Mesenchymal stem cell (in vitro differentiated cells and primary cell): ENCODE results near the gene GALNT18.
A peak's percentile ranks its signal among the peaks of the same experiment; 100 is the strongest.

ENCODE experiments used
- DNase-seq: peaks from one replicate; pipeline ENCODE4 v3.0.0-alpha.2; 2013
- H2AFZ ChIP-seq: one replicate; pipeline ENCODE4 v1.6.1; 2013; ENCODE audit warnings: low read depth, mild to moderate bottlenecking, control low read depth, inconsistent platforms, low read length, moderate library complexity
- H2AK5ac ChIP-seq: 2 replicates; pipeline ENCODE4 v1.6.1; 2013; ENCODE audit warnings: low read length, moderate library complexity, mild to moderate bottlenecking, inconsistent platforms; ENCODE audit not compliant: severe bottlenecking
- H2BK120ac ChIP-seq: one replicate; pipeline ENCODE4 v1.6.1; 2013; ENCODE audit warnings: low read depth, mild to moderate bottlenecking, inconsistent platforms, low read length, moderate library complexity
- H2BK12ac ChIP-seq, 2 experiments: one replicate each; pipeline ENCODE4 v1.6.1; 2013; ENCODE audit warnings: inconsistent platforms in 2 of 2, low read length in 2 of 2, mild to moderate bottlenecking in 2 of 2, moderate library complexity in 2 of 2, control low read depth in 1 of 2
- H2BK15ac ChIP-seq: one replicate; pipeline ENCODE4 v1.6.1; 2013; ENCODE audit warnings: mild to moderate bottlenecking, low read depth, inconsistent platforms; ENCODE audit not compliant: poor library complexity, severe bottlenecking
- H2BK5ac ChIP-seq: 2 replicates; pipeline ENCODE4 v1.6.1; 2013; ENCODE audit warnings: low read depth, mild to moderate bottlenecking, low read length, control low read depth, inconsistent platforms; ENCODE audit not compliant: poor library complexity, severe bottlenecking
- H3K14ac ChIP-seq, 2 experiments: one replicate each; pipeline ENCODE4 v1.6.1; 2013; ENCODE audit warnings: inconsistent platforms in 2 of 2, low read length in 2 of 2, control low read depth in 1 of 2, mild to moderate bottlenecking in 1 of 2, moderate library complexity in 1 of 2
- H3K18ac ChIP-seq, 2 experiments: one replicate each; pipeline ENCODE4 v1.6.1; 2013; ENCODE audit warnings: inconsistent platforms in 2 of 2, low read length in 2 of 2, control low read depth in 1 of 2, low read depth in 1 of 2, mild to moderate bottlenecking in 1 of 2
- H3K23ac ChIP-seq, 2 experiments: one replicate each; pipeline ENCODE4 v1.6.1; 2013; ENCODE audit warnings: inconsistent platforms in 2 of 2, low read length in 2 of 2, mild to moderate bottlenecking in 2 of 2, moderate library complexity in 2 of 2, control low read depth in 1 of 2
- H3K27ac ChIP-seq: 2 replicates; pipeline ENCODE4 v1.5.1; 2013; ENCODE audit warnings: mild to moderate bottlenecking, moderate library complexity, low read length, control low read depth, inconsistent platforms; ENCODE audit not compliant: poor library complexity, severe bottlenecking
- H3K27me3 ChIP-seq, 2 experiments: 2 replicates each; pipeline versions ENCODE4 v1.6.1 to v1.7.0; 2013; ENCODE audit warnings: low read length in 2 of 2, mild to moderate bottlenecking in 2 of 2, moderate library complexity in 2 of 2, control low read depth in 1 of 2, inconsistent platforms in 1 of 2; ENCODE audit not compliant: control insufficient read depth in 1 of 2, insufficient read depth in 1 of 2
- H3K36me3 ChIP-seq, 2 experiments: 2 replicates each; pipeline versions ENCODE4 v1.6.1 to v1.7.0; 2013; ENCODE audit warnings: low read length in 2 of 2, control low read depth in 1 of 2, inconsistent platforms in 1 of 2, low read depth in 1 of 2, mild to moderate bottlenecking in 1 of 2; ENCODE audit not compliant: insufficient read depth in 2 of 2, control insufficient read depth in 1 of 2
- H3K4ac ChIP-seq, 2 experiments: one replicate each; pipeline ENCODE4 v1.6.1; 2013; ENCODE audit warnings: inconsistent platforms in 2 of 2, low read length in 2 of 2, mild to moderate bottlenecking in 2 of 2, moderate library complexity in 2 of 2, control low read depth in 1 of 2, low read depth in 1 of 2
- H3K4me1 ChIP-seq: 2 replicates; pipeline ENCODE4 v1.6.1; 2013; ENCODE audit warnings: low read depth, low read length, control low read depth; ENCODE audit not compliant: control insufficient read depth, insufficient read depth
- H3K4me2 ChIP-seq: 2 replicates; pipeline ENCODE4 v1.6.1; 2013; ENCODE audit warnings: low read length, mild to moderate bottlenecking, inconsistent platforms; ENCODE audit not compliant: poor library complexity, severe bottlenecking
- H3K4me3 ChIP-seq, 2 experiments: 2 replicates each; pipeline versions ENCODE4 v1.5.1 to v1.7.0; 2013; ENCODE audit warnings: low read length in 2 of 2, mild to moderate bottlenecking in 2 of 2, control low read depth in 1 of 2, low read depth in 1 of 2; ENCODE audit not compliant: insufficient read depth in 1 of 2
- H3K79me1 ChIP-seq: replicated peaks from 2 replicates; pipeline ENCODE4 v1.6.1; 2013; ENCODE audit warnings: mild to moderate bottlenecking, control low read depth, low read length, inconsistent platforms; ENCODE audit not compliant: poor library complexity, severe bottlenecking
- H3K9ac ChIP-seq: 2 replicates; pipeline ENCODE4 v1.7.0; 2013; ENCODE audit warnings: mild to moderate bottlenecking, low read length, moderate library complexity
- H3K9me3 ChIP-seq: 2 replicates; pipeline ENCODE4 v1.7.0; 2013; ENCODE audit warnings: mild to moderate bottlenecking, low read length; ENCODE audit not compliant: control insufficient read depth
- H4K8ac ChIP-seq: one replicate; pipeline ENCODE4 v1.6.1; 2013; ENCODE audit warnings: inconsistent platforms, mild to moderate bottlenecking, low read length, moderate library complexity
- H4K91ac ChIP-seq: one replicate; pipeline ENCODE4 v1.6.1; 2013; ENCODE audit warnings: mild to moderate bottlenecking, low read length, inconsistent platforms
- WGBS: methylation state at CpG from one replicate; pipeline ENCODE4 v1.1.7; 2013; ENCODE audit warnings: mixed read lengths; 5-methylcytosine and 5-hydroxymethylcytosine counted together

Gene GALNT18

DNA sequence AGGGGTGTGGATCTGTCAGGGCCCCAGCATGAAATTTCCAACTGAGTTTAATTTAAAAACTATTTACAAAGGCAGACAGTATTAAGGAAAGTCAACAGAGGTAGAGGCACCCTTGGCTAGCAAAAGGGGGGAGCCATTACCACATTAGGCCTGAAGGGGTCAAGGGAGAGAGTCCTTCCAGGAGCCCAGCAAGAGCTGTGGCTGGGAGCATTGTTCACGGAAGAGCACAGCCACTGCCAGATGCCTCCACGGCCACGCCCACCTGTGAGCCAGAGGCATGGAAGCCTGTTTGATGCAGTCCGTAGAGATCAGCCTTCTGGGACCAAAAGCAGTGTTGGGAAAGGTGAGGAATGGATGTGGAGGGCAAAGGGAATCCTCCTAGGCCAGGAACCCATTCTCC lies 102.6 kb downstream of the GALNT18 start:
- H3K9me3 ChIP-seq: no peaks in the 10 kb centered on the region
- no peak overlapping the region for H2AFZ ChIP-seq
- H3K4me3 ChIP-seq: no peak overlapping the region
- H3K18ac ChIP-seq: no peak overlapping the region
- no peak overlapping the region for H3K23ac ChIP-seq
- peaks cover 6% of the 10 kb centered on the region for H3K4me1 ChIP-seq
- no peaks in the 10 kb centered on the region for H3K79me1 ChIP-seq
- no peak overlapping the region for H3K4me2 ChIP-seq
- H3K14ac ChIP-seq: no peak overlapping the region
- 65% methylated on average over 4 of the region's 4 CpGs for WGBS
- H2AK5ac ChIP-seq: no peak overlapping the region
- DNase-seq: no peak
- peaks cover 21 to 57% of the 10 kb centered on the region in 2 experiments for H3K27me3 ChIP-seq
- H3K4ac ChIP-seq: no peak overlapping the region
- H2BK5ac ChIP-seq: no peak overlapping the region
- H3K9ac ChIP-seq: no peak overlapping the region
- no peak overlapping the region for H2BK120ac ChIP-seq
- H3K27ac ChIP-seq: no peak overlapping the region
- no peak overlapping the region for H4K8ac ChIP-seq
- no peak overlapping the region for H2BK12ac ChIP-seq
- H3K36me3 ChIP-seq: no peaks in the 10 kb centered on the region
- H4K91ac ChIP-seq: no peak overlapping the region
- H2BK15ac ChIP-seq: no peak overlapping the region

DNA sequence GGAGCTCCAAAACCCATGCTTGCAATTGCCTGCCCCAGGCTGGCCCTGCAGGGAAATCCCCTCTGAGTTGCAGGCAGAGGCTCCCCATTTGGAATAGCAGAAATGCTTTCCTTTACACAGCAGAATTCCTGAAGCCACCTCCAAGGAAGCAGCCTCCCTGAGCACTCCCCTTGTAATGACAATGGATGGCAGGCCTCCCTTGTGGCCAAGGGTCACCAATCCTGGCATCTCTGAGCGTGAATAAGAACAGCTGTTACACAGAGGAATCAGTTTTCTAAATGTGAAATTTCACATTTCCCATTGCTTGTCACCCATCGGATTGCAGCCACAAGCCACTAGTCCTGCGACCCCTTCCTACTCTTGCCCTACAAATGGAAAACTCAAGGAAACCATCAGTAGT lies 107.6 kb downstream of the GALNT18 start:
- 85% methylated on average over 3 of the region's 3 CpGs for WGBS
- H3K23ac ChIP-seq: no peak overlapping the region

DNA sequence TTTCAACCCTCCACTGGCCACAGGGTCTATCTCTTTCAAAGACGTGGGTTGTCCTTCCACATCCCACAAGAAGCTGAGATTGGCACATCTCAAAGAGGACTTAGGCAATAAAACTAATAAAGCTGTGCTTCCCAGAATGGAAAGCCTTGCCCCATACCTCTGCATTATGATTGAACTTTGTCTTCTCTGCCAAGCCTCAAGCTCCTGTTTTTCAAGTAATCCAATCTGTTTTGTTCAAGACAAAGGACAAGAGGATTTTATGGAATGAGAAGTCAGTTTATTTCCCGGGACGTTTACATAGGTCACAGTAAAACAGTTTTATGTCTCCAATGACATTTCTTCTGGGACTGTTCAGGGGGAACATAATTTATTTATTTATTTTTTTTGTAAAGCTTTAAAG lies 108.4 kb downstream of the GALNT18 start:
- peaks cover 6% of the 10 kb centered on the region for H3K4me1 ChIP-seq
- H3K4me2 ChIP-seq: no peak overlapping the region
- no peak overlapping the region for H2AFZ ChIP-seq
- H3K4me3 ChIP-seq: no peak overlapping the region
- no peak overlapping the region for H2BK15ac ChIP-seq
- H3K4ac ChIP-seq: no peak overlapping the region
- H2BK5ac ChIP-seq: no peak overlapping the region
- no peak overlapping the region for H2AK5ac ChIP-seq
- no peaks in the 10 kb centered on the region for H3K79me1 ChIP-seq
- no peak overlapping the region for H4K91ac ChIP-seq
- 83% methylated on average over 3 of the region's 3 CpGs for WGBS
- H2BK120ac ChIP-seq: no peak overlapping the region
- no peak overlapping the region for H3K18ac ChIP-seq
- DNase-seq: peak; percentile 9
- H3K36me3 ChIP-seq: no peaks in the 10 kb centered on the region
- peaks cover 8 to 24% of the 10 kb centered on the region in 2 experiments for H3K27me3 ChIP-seq
- no peak overlapping the region for H3K14ac ChIP-seq
- H3K9me3 ChIP-seq: no peaks in the 10 kb centered on the region
- no peak overlapping the region for H4K8ac ChIP-seq
- no peak overlapping the region for H3K9ac ChIP-seq
- no peak overlapping the region for H2BK12ac ChIP-seq
- no peak overlapping the region for H3K23ac ChIP-seq
- H3K27ac ChIP-seq: no peak overlapping the region

More for the DNA sequence above, 107.6 kb downstream of the GALNT18 start:
- Histone ChIP-seq H3K4me1 (peaks cover 6% of the 10 kb centered on the region), H3K18ac (no peak overlapping the region), H3K4me2 (no peak overlapping the region), H4K91ac (no peak overlapping the region), H2BK5ac (no peak overlapping the region), H3K14ac (no peak overlapping the region), H3K27me3 (peaks cover 8 to 31% of the 10 kb centered on the region in 2 experiments), H4K8ac (no peak overlapping the region), H3K9ac (no peak overlapping the region), H3K4ac (no peak overlapping the region), H3K36me3 (no peaks in the 10 kb centered on the region), H3K9me3 (no peaks in the 10 kb centered on the region), H2BK15ac (no peak overlapping the region), H2BK120ac (no peak overlapping the region), H2BK12ac (no peak overlapping the region), H3K4me3 (no peak overlapping the region), H2AK5ac (no peak overlapping the region), H3K79me1 (no peaks in the 10 kb centered on the region), H3K27ac (no peak overlapping the region), H2AFZ (no peak overlapping the region)
- no peak for DNase-seq

DNA sequence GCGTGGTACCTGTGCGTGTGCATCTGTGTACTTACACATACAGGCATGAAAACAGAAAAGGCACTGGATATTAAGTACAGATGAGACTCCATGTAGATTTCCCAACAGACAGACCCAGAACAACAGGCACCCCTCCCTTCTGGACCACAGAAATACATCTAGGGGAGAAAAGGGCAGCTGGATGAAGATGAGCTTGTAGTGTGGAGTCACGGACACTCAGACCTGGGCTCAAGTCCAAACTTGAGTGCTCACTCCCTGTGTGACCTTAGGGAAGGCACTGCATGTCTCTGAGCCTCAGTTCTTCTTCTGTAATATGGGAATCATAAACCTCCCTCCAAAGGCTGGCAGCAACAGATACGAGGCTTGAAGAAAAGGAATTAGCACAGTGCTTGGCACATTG lies 108.9 kb downstream of the GALNT18 start:
- 89% methylated on average over 2 of the region's 4 CpGs for WGBS
- no peak overlapping the region for H4K91ac ChIP-seq
- H2BK15ac ChIP-seq: no peak overlapping the region
- H2BK120ac ChIP-seq: no peak overlapping the region
- no peak overlapping the region for H2BK5ac ChIP-seq
- H3K4me2 ChIP-seq: no peak overlapping the region
- H3K23ac ChIP-seq: no peak overlapping the region
- no peak overlapping the region for H3K9ac ChIP-seq
- H3K36me3 ChIP-seq: no peaks in the 10 kb centered on the region
- H3K18ac ChIP-seq: no peak overlapping the region
- no peak overlapping the region for H3K4ac ChIP-seq
- no peaks in the 10 kb centered on the region for H3K9me3 ChIP-seq
- peaks cover 8 to 24% of the 10 kb centered on the region in 2 experiments for H3K27me3 ChIP-seq
- DNase-seq: no peak
- no peak overlapping the region for H2AFZ ChIP-seq
- H3K4me3 ChIP-seq: no peak overlapping the region
- no peak overlapping the region for H2AK5ac ChIP-seq
- no peak overlapping the region for H3K14ac ChIP-seq
- no peak overlapping the region for H3K27ac ChIP-seq
- H2BK12ac ChIP-seq: no peak overlapping the region
- H4K8ac ChIP-seq: no peak overlapping the region
- H3K79me1 ChIP-seq: no peaks in the 10 kb centered on the region
- peaks cover 6% of the 10 kb centered on the region for H3K4me1 ChIP-seq
